ENCODE data around the gene TXLNA.

TXLNA gene

GRCh38 chr1:32170991-32171390 is 8.5 kb upstream of the TXLNA start:
- H3K36me3 ChIP-seq (ENCODE audit: control insufficient read depth in 4 of 4, insufficient read depth in 4 of 4, low read length in 3 of 4) = peaks cover 16 to 83% (median 48%) of the 10 kb centered on the region in 4 experiments
- CTCF ChIA-PET = interaction anchor here (1.1 kb wide), 1 partner anchor 30 kb away, joined by 5 read pairs; the partner anchor contains the start of gene CCDC28B

GRCh38 chr1:32172621-32173245 is 6.7 kb upstream of the TXLNA start:
- Histone ChIP-seq H3K27ac (ENCODE audit: insufficient read depth in 1 of 2, low read depth in 1 of 2, low read length in 2 of 2, poor library complexity in 1 of 2, severe bottlenecking in 2 of 2) (no peak overlapping the region), H3K4me1 (ENCODE audit: control extremely low read depth in 1 of 4, control insufficient read depth in 4 of 4, insufficient read depth in 4 of 4, low read length in 3 of 4) (peaks cover 7 to 15% (median 9%) of the 10 kb centered on the region in 4 experiments), H3K36me3 (ENCODE audit: control insufficient read depth in 4 of 4, insufficient read depth in 4 of 4, low read length in 3 of 4) (peaks cover 13 to 72% (median 38%) of the 10 kb centered on the region in 4 experiments), H3K27me3 (replicated peaks in 2 of 5; ENCODE audit: control insufficient read depth in 4 of 5, insufficient read depth in 5 of 5, low read length in 4 of 5) (no peaks in the 10 kb centered on the region), H3K9me3 (ENCODE audit: control extremely low read depth in 1 of 5, control insufficient read depth in 4 of 5, insufficient read depth in 2 of 5, low read depth in 1 of 5, low read length in 4 of 5) (no peaks in the 10 kb centered on the region), H3K4me3 (ENCODE audit: control insufficient read depth in 1 of 7, extremely low read depth in 1 of 7, insufficient read depth in 4 of 7, low read depth in 2 of 7, low read length in 6 of 7) (no peak overlapping the region)
- WGBS (ENCODE audit: insufficient coverage) = no CpG with 5 or more reads among the region's 1 CpG
- peak; percentile 14 to 62 (median 61) for DNase-seq
- POLR2A ChIA-PET = interaction anchor here (0.5 kb wide), 1 partner anchor 107 kb away, joined by 5 read pairs; no protein-coding TSS in a partner anchor
- CTCF ChIA-PET = interaction anchor here (0.7 to 0.9 kb wide), 3 partner anchors 20 to 239 kb away, joined by 3 read pairs; no protein-coding TSS in a partner anchor

More at GRCh38 chr1:32170991-32171390, 8.5 kb upstream of the TXLNA start:
- H3K4me1 ChIP-seq (ENCODE audit: control extremely low read depth in 1 of 4, control insufficient read depth in 4 of 4, insufficient read depth in 4 of 4, low read length in 3 of 4) = peaks cover 7 to 15% (median 9%) of the 10 kb centered on the region in 4 experiments
- no peaks in the 10 kb centered on the region for H3K27me3 ChIP-seq (replicated peaks in 2 of 5; ENCODE audit: control insufficient read depth in 4 of 5, insufficient read depth in 5 of 5, low read length in 4 of 5)
- peak overlapping the region in 1 of 2 experiments; percentile 9 for H3K27ac ChIP-seq (ENCODE audit: insufficient read depth in 1 of 2, low read depth in 1 of 2, low read length in 2 of 2, poor library complexity in 1 of 2, severe bottlenecking in 2 of 2)
- WGBS (ENCODE audit: insufficient coverage) = 100% methylated on average over 1 of the region's 4 CpGs
- POLR2A ChIA-PET = no interaction called here
- no peaks in the 10 kb centered on the region for H3K9me3 ChIP-seq (ENCODE audit: control extremely low read depth in 1 of 5, control insufficient read depth in 4 of 5, insufficient read depth in 2 of 5, low read depth in 1 of 5, low read length in 4 of 5)
- H3K4me3 ChIP-seq (ENCODE audit: control insufficient read depth in 1 of 7, extremely low read depth in 1 of 7, insufficient read depth in 4 of 7, low read depth in 2 of 7, low read length in 6 of 7) = no peak overlapping the region
- no peak for DNase-seq

- Histone ChIP-seq H3K4me1 (ENCODE audit: control extremely low read depth in 1 of 4, control insufficient read depth in 4 of 4, insufficient read depth in 4 of 4, low read length in 3 of 4) (peaks cover 0 to 33% (median 27%) of the 10 kb centered on the region in 4 experiments), H3K4me3 (ENCODE audit: control insufficient read depth in 1 of 7, extremely low read depth in 1 of 7, insufficient read depth in 4 of 7, low read depth in 2 of 7, low read length in 6 of 7) (peak overlapping the region in 4 of 7 experiments; percentile 25 to 74 (median 72)), H3K27ac (ENCODE audit: insufficient read depth in 1 of 2, low read depth in 1 of 2, low read length in 2 of 2, poor library complexity in 1 of 2, severe bottlenecking in 2 of 2) (peak overlapping the region in 1 of 2 experiments; percentile 89), H3K27me3 (replicated peaks in 2 of 5; ENCODE audit: control insufficient read depth in 4 of 5, insufficient read depth in 5 of 5, low read length in 4 of 5) (no peaks in the 10 kb centered on the region), H3K9me3 (ENCODE audit: control extremely low read depth in 1 of 5, control insufficient read depth in 4 of 5, insufficient read depth in 2 of 5, low read depth in 1 of 5, low read length in 4 of 5) (no peaks in the 10 kb centered on the region), H3K36me3 (ENCODE audit: control insufficient read depth in 4 of 4, insufficient read depth in 4 of 4, low read length in 3 of 4) (peaks cover 2 to 44% (median 15%) of the 10 kb centered on the region in 4 experiments)
- WGBS (ENCODE audit: insufficient coverage) = 94% methylated on average over 5 of the region's 7 CpGs
- no peak for DNase-seq
- POLR2A ChIA-PET = interaction anchor here (0.6 to 1.2 kb wide), 3 partner anchors 106 to 128 kb away, joined by 3 read pairs; partner anchors contain the start of gene TMEM39B
- CTCF ChIA-PET = interaction anchor here (0.9 kb wide), 1 partner anchor 19 kb away, joined by 3 read pairs; no protein-coding TSS in a partner anchor
These were observed 889 bp upstream of the TXLNA start for GRCh38 chr1:32178380-32179192.

GRCh38 chr1:32179193-32179442 is 357 bp upstream of the TXLNA start:
- no peaks in the 10 kb centered on the region for H3K9me3 ChIP-seq (ENCODE audit: control extremely low read depth in 1 of 5, control insufficient read depth in 4 of 5, insufficient read depth in 2 of 5, low read depth in 1 of 5, low read length in 4 of 5)
- H3K27me3 ChIP-seq (replicated peaks in 2 of 5; ENCODE audit: control insufficient read depth in 4 of 5, insufficient read depth in 5 of 5, low read length in 4 of 5) = no peaks in the 10 kb centered on the region
- DNase-seq = no peak
- WGBS (ENCODE audit: insufficient coverage) = 42% methylated on average over 6 of the region's 7 CpGs
- peaks cover 0 to 35% (median 29%) of the 10 kb centered on the region in 4 experiments for H3K4me1 ChIP-seq (ENCODE audit: control extremely low read depth in 1 of 4, control insufficient read depth in 4 of 4, insufficient read depth in 4 of 4, low read length in 3 of 4)
- peak overlapping the region in 6 of 7 experiments; percentile 25 to 89 (median 72) for H3K4me3 ChIP-seq (ENCODE audit: control insufficient read depth in 1 of 7, extremely low read depth in 1 of 7, insufficient read depth in 4 of 7, low read depth in 2 of 7, low read length in 6 of 7)
- peak overlapping the region in 1 of 2 experiments; percentile 89 for H3K27ac ChIP-seq (ENCODE audit: insufficient read depth in 1 of 2, low read depth in 1 of 2, low read length in 2 of 2, poor library complexity in 1 of 2, severe bottlenecking in 2 of 2)
- ChIA-PET POLR2A (interaction anchor here (0.6 to 1.2 kb wide), 3 partner anchors 106 to 128 kb away, joined by 3 read pairs; partner anchors contain the start of gene TMEM39B), CTCF (interaction anchor here (0.9 kb wide), 1 partner anchor 18 kb away, joined by 3 read pairs; no protein-coding TSS in a partner anchor)
- H3K36me3 ChIP-seq (ENCODE audit: control insufficient read depth in 4 of 4, insufficient read depth in 4 of 4, low read length in 3 of 4) = peaks cover 4 to 43% (median 18%) of the 10 kb centered on the region in 4 experiments

GRCh38 chr1:32180186-32181060 is 948 bp downstream of the TXLNA start:
- POLR2A ChIA-PET = no interaction called here
- H3K4me1 ChIP-seq (ENCODE audit: control extremely low read depth in 1 of 4, control insufficient read depth in 4 of 4, insufficient read depth in 4 of 4, low read length in 3 of 4) = peaks cover 0 to 43% (median 33%) of the 10 kb centered on the region in 4 experiments
- no peaks in the 10 kb centered on the region for H3K9me3 ChIP-seq (ENCODE audit: control extremely low read depth in 1 of 5, control insufficient read depth in 4 of 5, insufficient read depth in 2 of 5, low read depth in 1 of 5, low read length in 4 of 5)
- CTCF ChIA-PET = interaction anchor here (0.9 to 1.5 kb wide), 2 partner anchors 40 to 72 kb away, joined by 3 to 5 read pairs; partner anchors contain the start of gene KPNA6
- H3K36me3 ChIP-seq (ENCODE audit: control insufficient read depth in 4 of 4, insufficient read depth in 4 of 4, low read length in 3 of 4) = peaks cover 7 to 42% (median 25%) of the 10 kb centered on the region in 4 experiments
- DNase-seq = peak in 2 of 3 donors; percentile 21 to 37
- H3K27ac ChIP-seq (ENCODE audit: insufficient read depth in 1 of 2, low read depth in 1 of 2, low read length in 2 of 2, poor library complexity in 1 of 2, severe bottlenecking in 2 of 2) = peak overlapping the region; percentile 42 to 89
- WGBS (ENCODE audit: insufficient coverage) = 12% methylated on average over 24 of the region's 36 CpGs
- no peaks in the 10 kb centered on the region for H3K27me3 ChIP-seq (replicated peaks in 2 of 5; ENCODE audit: control insufficient read depth in 4 of 5, insufficient read depth in 5 of 5, low read length in 4 of 5)
- H3K4me3 ChIP-seq (ENCODE audit: control insufficient read depth in 1 of 7, extremely low read depth in 1 of 7, insufficient read depth in 4 of 7, low read depth in 2 of 7, low read length in 6 of 7) = peak overlapping the region; percentile 45 to 89 (median 71)

GRCh38 chr1:32181065-32181464 is 1.6 kb downstream of the TXLNA start:
- H3K36me3 ChIP-seq (ENCODE audit: control insufficient read depth in 4 of 4, insufficient read depth in 4 of 4, low read length in 3 of 4) = peaks cover 7 to 46% (median 26%) of the 10 kb centered on the region in 4 experiments
- ChIA-PET CTCF (interaction anchor here (1.2 to 1.5 kb wide), 3 partner anchors 9 to 73 kb away, joined by 3 to 5 read pairs (median 3); partner anchors contain the start of gene KPNA6), POLR2A (no interaction called here)
- no peak for DNase-seq
- peak overlapping the region in 4 of 7 experiments; percentile 29 to 89 (median 72) for H3K4me3 ChIP-seq (ENCODE audit: control insufficient read depth in 1 of 7, extremely low read depth in 1 of 7, insufficient read depth in 4 of 7, low read depth in 2 of 7, low read length in 6 of 7)
- H3K27me3 ChIP-seq (replicated peaks in 2 of 5; ENCODE audit: control insufficient read depth in 4 of 5, insufficient read depth in 5 of 5, low read length in 4 of 5) = no peaks in the 10 kb centered on the region
- 95% methylated on average over 9 of the region's 9 CpGs for WGBS (ENCODE audit: insufficient coverage)
- H3K4me1 ChIP-seq (ENCODE audit: control extremely low read depth in 1 of 4, control insufficient read depth in 4 of 4, insufficient read depth in 4 of 4, low read length in 3 of 4) = peaks cover 0 to 47% (median 34%) of the 10 kb centered on the region in 4 experiments
- no peaks in the 10 kb centered on the region for H3K9me3 ChIP-seq (ENCODE audit: control extremely low read depth in 1 of 5, control insufficient read depth in 4 of 5, insufficient read depth in 2 of 5, low read depth in 1 of 5, low read length in 4 of 5)
- H3K27ac ChIP-seq (ENCODE audit: insufficient read depth in 1 of 2, low read depth in 1 of 2, low read length in 2 of 2, poor library complexity in 1 of 2, severe bottlenecking in 2 of 2) = peak overlapping the region; percentile 42 to 89

All from common myeloid progenitor, CD34-positive (primary cell).